ENCODE results near the gene CCPG1. TPM values are rescaled to one million over a fixed set of nuclear protein-coding genes. Genes with fewer than 3 reads are reported as not detected.

The CCPG1 gene
- total RNA-seq, 3 donors from 2014 or later (not counting 1 experiment from before 2014, with no cell fraction given) = 41.6 to 53.6 (median 43.8) TPM

DNA sequence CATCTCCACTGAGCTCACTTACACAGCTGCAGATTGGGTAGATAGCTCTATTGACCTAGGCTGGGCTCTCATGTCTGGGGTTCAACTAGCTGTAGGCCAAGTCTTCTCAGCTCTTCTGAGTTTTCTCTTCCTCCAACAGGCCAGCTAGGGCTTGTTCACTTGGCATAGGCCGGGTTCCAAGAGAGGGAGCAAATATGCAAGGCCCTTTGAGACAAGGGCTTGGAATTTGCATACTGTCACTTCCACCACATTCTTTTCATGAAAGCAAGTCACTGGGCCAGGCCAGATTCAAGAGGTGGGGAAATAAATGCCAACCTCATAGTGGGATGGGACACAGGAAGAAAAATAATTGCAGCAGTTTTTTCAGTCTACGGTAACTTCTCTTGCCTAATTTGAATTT lies 64.0 kb downstream of the CCPG1 start:
- Histone ChIP-seq H3K9me3 (ENCODE audit: control insufficient read depth, insufficient read depth, low read length) (no peaks in the 10 kb centered on the region), H3K27me3 (ENCODE audit: control insufficient read depth, insufficient read depth, low read length) (no peaks in the 10 kb centered on the region), H3K4me3 (ENCODE audit: low read length) (no peak overlapping the region), H3K4me1 (ENCODE audit: control insufficient read depth, insufficient read depth, low read length) (no peaks in the 10 kb centered on the region), H3K27ac (ENCODE audit: low read length) (no peak overlapping the region), H3K36me3 (ENCODE audit: control insufficient read depth, insufficient read depth, low read length) (peaks cover 27% of the 10 kb centered on the region)
- Mint-ChIP-seq H3K9me3 (no peaks in the 10 kb centered on the region), H3K4me3 (no peak overlapping the region), H3K36me3 (no peaks in the 10 kb centered on the region), H3K27ac (peak overlapping the region; percentile 51 to 79), H3K4me1 (no peaks in the 10 kb centered on the region), H3K27me3 (ENCODE audit: low read depth in 2 of 2) (no peaks in the 10 kb centered on the region)
- no peak for ATAC-seq
- DNase-seq = no peak
- intact Hi-C loops (cut with micrococcal nuclease) = no loop called here
- no peak for TF ChIP-seq CTCF (IDR thresholded peaks at IDR 0.05)
- 100% methylated on average over 1 of the region's 2 CpGs for WGBS (ENCODE audit: insufficient coverage)

DNA sequence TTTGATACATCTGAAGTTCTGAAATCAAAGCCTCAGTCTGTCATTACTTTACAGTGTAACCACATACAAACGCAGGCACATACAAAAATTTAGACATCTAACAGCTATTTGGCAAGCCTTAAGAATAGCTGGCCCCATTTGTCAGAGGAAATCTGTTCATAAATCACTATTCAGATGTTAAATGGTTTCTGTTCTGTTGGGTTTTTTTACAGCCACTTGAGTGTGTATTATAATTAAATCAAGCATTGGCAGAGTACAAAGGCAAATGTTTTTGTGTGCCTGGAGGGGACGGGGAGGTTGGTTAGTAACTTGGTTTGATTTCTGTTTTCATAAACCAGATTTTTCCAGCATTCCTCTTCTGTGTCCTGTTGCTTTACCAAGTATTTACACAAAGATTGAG lies 65.0 kb downstream of the CCPG1 start:
- Mint-ChIP-seq H3K36me3 (no peaks in the 10 kb centered on the region), H3K27me3 (ENCODE audit: low read depth in 2 of 2) (no peaks in the 10 kb centered on the region), H3K27ac (peak overlapping the region in 1 of 2 donors; percentile 79), H3K4me1 (no peaks in the 10 kb centered on the region), H3K4me3 (no peak overlapping the region), H3K9me3 (no peaks in the 10 kb centered on the region)
- H3K27ac ChIP-seq (ENCODE audit: low read length) = no peak overlapping the region
- no peaks in the 10 kb centered on the region for H3K9me3 ChIP-seq (ENCODE audit: control insufficient read depth, insufficient read depth, low read length)
- intact Hi-C loops (cut with micrococcal nuclease) = no loop called here
- WGBS (ENCODE audit: insufficient coverage) = 58% methylated on average over 2 of the region's 2 CpGs
- H3K4me1 ChIP-seq (ENCODE audit: control insufficient read depth, insufficient read depth, low read length) = no peaks in the 10 kb centered on the region
- H3K27me3 ChIP-seq (ENCODE audit: control insufficient read depth, insufficient read depth, low read length) = no peaks in the 10 kb centered on the region
- no peak overlapping the region for H3K4me3 ChIP-seq (ENCODE audit: low read length)
- ATAC-seq (no peak), DNase-seq (no peak)
- H3K36me3 ChIP-seq (ENCODE audit: control insufficient read depth, insufficient read depth, low read length) = peaks cover 30% of the 10 kb centered on the region
- TF ChIP-seq CTCF (IDR thresholded peaks at IDR 0.05) = no peak

GRCh38 chr15:55337160-55337559 lies 71.0 kb downstream of the CCPG1 start:
- Histone ChIP-seq H3K27me3 (ENCODE audit: control insufficient read depth, insufficient read depth, low read length) (no peaks in the 10 kb centered on the region), H3K4me1 (ENCODE audit: control insufficient read depth, insufficient read depth, low read length) (no peaks in the 10 kb centered on the region), H3K9me3 (ENCODE audit: control insufficient read depth, insufficient read depth, low read length) (no peaks in the 10 kb centered on the region), H3K27ac (ENCODE audit: low read length) (no peak overlapping the region), H3K4me3 (ENCODE audit: low read length) (no peak overlapping the region), H3K36me3 (ENCODE audit: control insufficient read depth, insufficient read depth, low read length) (peaks cover 53% of the 10 kb centered on the region)
- Mint-ChIP-seq H3K4me1 (peaks cover 0 to 6% of the 10 kb centered on the region in 2 donors), H3K27me3 (ENCODE audit: low read depth in 2 of 2) (no peaks in the 10 kb centered on the region), H3K36me3 (no peaks in the 10 kb centered on the region), H3K4me3 (no peak overlapping the region), H3K9me3 (no peaks in the 10 kb centered on the region), H3K27ac (no peak overlapping the region)
- ATAC-seq (no peak), DNase-seq (no peak)
- 88% methylated on average over 1 of the region's 1 CpG for WGBS (ENCODE audit: insufficient coverage)
- intact Hi-C loops (cut with micrococcal nuclease) = no loop called here
- TF ChIP-seq CTCF (IDR thresholded peaks at IDR 0.05) = no peak

DNA sequence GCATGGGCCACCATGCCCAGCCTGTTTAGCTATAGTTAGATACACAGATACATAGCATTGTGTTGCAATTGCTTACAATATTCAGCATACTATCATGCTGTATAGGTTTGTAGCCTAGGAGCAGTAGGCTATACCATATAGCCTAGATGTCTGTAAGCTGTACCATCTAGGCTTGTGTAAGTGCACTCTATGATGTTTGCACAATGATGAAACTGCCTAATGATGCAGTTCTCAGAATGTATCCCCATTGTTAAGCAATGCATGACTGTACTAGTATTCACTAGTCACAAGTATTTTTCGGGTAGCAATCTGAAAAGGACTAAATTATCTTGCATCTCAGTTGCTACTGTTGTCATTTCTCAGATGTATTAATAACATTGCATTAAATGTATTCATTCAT lies 73.2 kb downstream of the CCPG1 start:
- Mint-ChIP-seq H3K36me3 (no peaks in the 10 kb centered on the region), H3K27me3 (ENCODE audit: low read depth in 2 of 2) (no peaks in the 10 kb centered on the region)
- no peak for TF ChIP-seq CTCF (IDR thresholded peaks at IDR 0.05)

More for the DNA sequence above, 73.2 kb downstream of the CCPG1 start:
- H3K4me1 ChIP-seq (ENCODE audit: control insufficient read depth, insufficient read depth, low read length) = no peaks in the 10 kb centered on the region
- ATAC-seq = no peak
- H3K27me3 ChIP-seq (ENCODE audit: control insufficient read depth, insufficient read depth, low read length) = no peaks in the 10 kb centered on the region
- no peak overlapping the region for H3K4me3 ChIP-seq (ENCODE audit: low read length)
- H3K9me3 Mint-ChIP-seq = no peaks in the 10 kb centered on the region
- no peak overlapping the region for H3K4me3 Mint-ChIP-seq
- H3K27ac Mint-ChIP-seq = no peak overlapping the region
- no peaks in the 10 kb centered on the region for H3K9me3 ChIP-seq (ENCODE audit: control insufficient read depth, insufficient read depth, low read length)
- peaks cover 65% of the 10 kb centered on the region for H3K36me3 ChIP-seq (ENCODE audit: control insufficient read depth, insufficient read depth, low read length)
- intact Hi-C loops (cut with micrococcal nuclease) = no loop called here
- H3K27ac ChIP-seq (ENCODE audit: low read length) = no peak overlapping the region
- DNase-seq = no peak
- H3K4me1 Mint-ChIP-seq = peaks cover 0 to 6% of the 10 kb centered on the region in 2 donors
- WGBS (ENCODE audit: insufficient coverage) = no CpG with 5 or more reads among the region's 1 CpG
